Tibial nerve (tissue), 4 donors: Measurements from ENCODE around the gene PCDHA9. TPM values are rescaled to one million over a fixed set of nuclear protein-coding genes. Genes with fewer than 3 reads are reported as not detected.
"Not testable (repeated sequence)": the region's sequence is repeated elsewhere in the genome, so short reads cannot be mapped to it uniquely, and the experiment has no call there.

Experiments used
- DNase-seq, 2 donors: peaks; one replicate each; pipeline ENCODE4 v3.0.0-alpha.2; 2019; ENCODE audit warnings: low spot score in 2 of 2
- H3K27ac ChIP-seq, 4 donors: fragments of 200-600 bp; sonication (generic) in 3 of 4; one replicate each; pipeline ENCODE4 v1.5.1; 2017 to 2019; ENCODE audit warnings: mild to moderate bottlenecking in 1 of 4
- H3K27me3 ChIP-seq, 2 donors: fragments of 200-600 bp; sonication (generic) in 1 of 2; one replicate each; pipeline versions ENCODE4 v1.5.1 to v1.6.0; 2017 to 2019
- H3K36me3 ChIP-seq, 3 donors: fragments of 200-600 bp; sonication (generic); one replicate each; pipeline ENCODE4 v1.5.1; 2018 to 2019
- H3K4me1 ChIP-seq, 4 donors: fragments of 200-600 bp; sonication (generic) in 3 of 4; one replicate each; pipeline ENCODE4 v1.5.1; 2017 to 2019
- H3K4me3 ChIP-seq, 4 donors: fragments of 200-600 bp; sonication (generic) in 3 of 4; one replicate each; pipeline ENCODE4 v1.5.1; 2017 to 2019; ENCODE audit warnings: mild to moderate bottlenecking in 1 of 4, moderate library complexity in 1 of 4
- H3K9me3 ChIP-seq, 4 donors: fragments of 200-600 bp; sonication (generic) in 3 of 4; one replicate each; pipeline ENCODE4 v1.5.1; 2017 to 2019
- EP300 ChIP-seq, 2 donors: sonication (generic); formaldehyde crosslinking; IDR thresholded peaks; one replicate each; pipeline ENCODE4 v1.6.1; 2017; ENCODE audit warnings: antibody characterized with exemption in 2 of 2, mild to moderate bottlenecking in 1 of 2
- POLR2A ChIP-seq, 2 donors: fragments of 450-650 bp; IDR thresholded peaks; one replicate each; pipeline ENCODE4 v1.6.1; 2017; ENCODE audit warnings: antibody characterized with exemption in 2 of 2, mild to moderate bottlenecking in 2 of 2, moderate library complexity in 2 of 2
- WGBS, 2 donors: methylation state at CpG; one replicate each; pipeline ENCODE4 v1.1.5; 2018; 5-methylcytosine and 5-hydroxymethylcytosine counted together
- total RNA-seq, 4 donors: library from RNA; depleted of rRNA; stranded (reverse); fragments of >200 nt; gene quantifications; one replicate each; pipeline ENCODE4 v1.1.0, GENCODE V29; 2016
- TF ChIP-seq, protein P1 (sequence below), 5 experiments: fragments of 200-600 bp in 3 of 5; fragments of 450-650 bp in 2 of 5; sonication (generic) in 3 of 5; IDR thresholded peaks; one replicate each; pipeline ENCODE4 v1.5.1; 2016 to 2019; ENCODE audit warnings: antibody characterized with exemption in 5 of 5, mild to moderate bottlenecking in 3 of 5, moderate library complexity in 2 of 5

Gene PCDHA9
- total RNA-seq, 4 donors from 2014 or later, result 0.39 to 1.8 (median 0.64) TPM

DNA sequence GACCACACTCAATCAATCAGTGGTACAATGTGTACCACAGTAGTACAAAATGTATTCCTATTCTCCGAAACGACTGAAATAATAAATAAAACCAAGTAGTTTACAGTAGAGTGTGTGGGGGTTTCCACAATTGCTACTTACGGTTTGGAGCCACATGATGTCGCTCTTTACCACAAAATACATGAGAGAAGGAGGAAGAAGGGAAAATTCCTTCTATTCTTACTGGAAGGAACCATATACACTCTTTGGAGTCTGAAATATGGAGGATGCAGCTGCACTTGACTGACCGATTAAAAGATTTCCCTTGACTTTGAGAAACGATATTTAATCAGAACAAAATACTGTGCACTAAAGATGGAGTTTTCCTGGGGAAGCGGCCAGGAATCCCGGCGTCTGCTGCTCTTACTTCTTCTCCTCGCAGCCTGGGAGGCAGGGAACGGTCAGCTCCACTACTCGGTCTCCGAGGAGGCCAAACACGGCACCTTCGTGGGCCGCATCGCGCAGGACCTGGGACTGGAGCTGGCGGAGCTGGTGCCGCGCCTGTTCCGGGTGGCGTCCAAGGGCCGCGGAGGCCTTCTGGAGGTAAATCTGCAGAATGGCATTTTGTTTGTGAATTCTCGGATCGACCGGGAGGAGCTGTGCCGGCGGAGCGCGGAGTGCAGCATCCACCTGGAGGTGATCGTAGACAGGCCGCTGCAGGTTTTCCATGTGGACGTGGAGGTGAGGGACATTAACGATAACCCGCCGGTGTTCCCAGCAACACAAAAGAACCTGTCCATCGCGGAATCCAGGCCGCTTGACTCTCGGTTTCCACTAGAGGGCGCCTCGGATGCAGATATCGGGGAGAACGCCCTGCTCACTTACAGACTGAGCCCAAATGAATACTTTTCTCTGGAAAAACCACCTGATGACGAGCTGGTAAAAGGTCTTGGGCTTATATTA lies 41.1 kb upstream of the PCDHA9 start, which contains the start of gene PCDHA4:
Gene PCDHA4 (plus strand): TSS at position 235 of the 942 bp plus-strand sequence.
- TF ChIP-seq EP300 (IDR thresholded peaks at IDR 0.05), result no peak
- TF ChIP-seq, protein P1, sequence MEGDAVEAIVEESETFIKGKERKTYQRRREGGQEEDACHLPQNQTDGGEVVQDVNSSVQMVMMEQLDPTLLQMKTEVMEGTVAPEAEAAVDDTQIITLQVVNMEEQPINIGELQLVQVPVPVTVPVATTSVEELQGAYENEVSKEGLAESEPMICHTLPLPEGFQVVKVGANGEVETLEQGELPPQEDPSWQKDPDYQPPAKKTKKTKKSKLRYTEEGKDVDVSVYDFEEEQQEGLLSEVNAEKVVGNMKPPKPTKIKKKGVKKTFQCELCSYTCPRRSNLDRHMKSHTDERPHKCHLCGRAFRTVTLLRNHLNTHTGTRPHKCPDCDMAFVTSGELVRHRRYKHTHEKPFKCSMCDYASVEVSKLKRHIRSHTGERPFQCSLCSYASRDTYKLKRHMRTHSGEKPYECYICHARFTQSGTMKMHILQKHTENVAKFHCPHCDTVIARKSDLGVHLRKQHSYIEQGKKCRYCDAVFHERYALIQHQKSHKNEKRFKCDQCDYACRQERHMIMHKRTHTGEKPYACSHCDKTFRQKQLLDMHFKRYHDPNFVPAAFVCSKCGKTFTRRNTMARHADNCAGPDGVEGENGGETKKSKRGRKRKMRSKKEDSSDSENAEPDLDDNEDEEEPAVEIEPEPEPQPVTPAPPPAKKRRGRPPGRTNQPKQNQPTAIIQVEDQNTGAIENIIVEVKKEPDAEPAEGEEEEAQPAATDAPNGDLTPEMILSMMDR (IDR thresholded peaks at IDR 0.05), result peak in 3 of 5 experiments; percentile 20 to 40 (median 37)
- Histone ChIP-seq H3K4me3 (peak within 1 kb of the TSS; percentile 22 to 51 (median 28)), H3K4me1 (no peaks in the 10 kb centered on the region), H3K27me3 (no peaks in the 10 kb centered on the region), H3K36me3 (peaks cover 0 to 3% (median 0%) of the 10 kb centered on the region in 3 donors), H3K9me3 (peaks cover 0 to 74% (median 6%) of the 10 kb centered on the region in 4 donors), H3K27ac (peak within 1 kb of the TSS in 2 of 4 donors; percentile 12 to 52)
- DNase-seq, result peak in 1 of 2 donors; percentile 30
- WGBS, 2 donors, result 21 to 23% methylated on average over 38 to 40 of the region's 47 CpGs

DNA sequence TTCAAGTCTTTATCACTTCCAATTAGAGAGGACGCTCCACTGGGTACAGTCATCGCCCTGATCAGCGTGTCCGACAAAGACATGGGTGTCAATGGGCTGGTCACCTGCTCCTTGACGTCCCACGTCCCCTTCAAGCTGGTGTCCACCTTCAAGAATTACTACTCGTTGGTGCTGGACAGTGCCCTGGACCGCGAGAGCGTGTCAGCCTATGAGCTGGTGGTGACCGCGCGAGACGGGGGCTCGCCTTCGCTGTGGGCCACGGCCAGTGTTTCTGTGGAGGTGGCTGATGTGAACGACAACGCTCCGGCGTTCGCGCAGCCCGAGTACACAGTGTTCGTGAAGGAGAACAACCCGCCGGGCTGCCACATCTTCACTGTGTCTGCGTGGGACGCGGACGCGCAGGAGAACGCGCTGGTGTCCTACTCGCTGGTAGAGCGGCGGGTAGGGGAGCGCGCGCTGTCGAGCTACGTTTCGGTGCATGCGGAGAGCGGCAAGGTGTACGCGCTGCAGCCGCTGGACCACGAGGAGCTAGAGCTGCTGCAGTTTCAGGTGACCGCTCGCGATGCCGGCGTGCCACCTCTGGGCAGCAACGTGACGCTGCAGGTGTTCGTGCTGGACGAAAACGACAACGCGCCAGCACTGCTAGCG lies 39.8 kb upstream of the PCDHA9 start:
- not testable (repeated sequence) for H3K36me3 ChIP-seq
- peaks cover 0 to 67% (median 6%) of the 10 kb centered on the region in 4 donors for H3K9me3 ChIP-seq
- WGBS, 2 donors, result 69 to 70% methylated on average over 30 to 61 of the region's 62 CpGs

DNA sequence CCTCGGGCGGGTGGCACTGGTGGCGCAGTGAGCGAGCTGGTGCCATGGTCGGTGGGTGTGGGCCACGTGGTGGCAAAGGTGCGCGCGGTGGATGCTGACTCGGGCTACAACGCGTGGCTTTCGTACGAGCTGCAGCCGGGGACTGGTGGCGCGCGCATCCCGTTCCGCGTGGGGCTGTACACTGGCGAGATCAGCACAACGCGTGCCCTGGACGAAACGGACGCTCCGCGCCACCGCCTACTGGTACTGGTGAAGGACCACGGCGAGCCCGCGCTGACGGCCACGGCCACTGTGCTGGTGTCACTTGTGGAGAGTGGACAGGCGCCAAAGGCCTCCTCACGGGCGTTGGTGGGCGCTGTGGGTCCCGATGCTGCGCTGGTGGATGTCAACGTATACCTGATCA lies 39.3 kb upstream of the PCDHA9 start:
- TF ChIP-seq POLR2A (IDR thresholded peaks at IDR 0.05) (no peak), EP300 (IDR thresholded peaks at IDR 0.05) (no peak)
- TF ChIP-seq, protein P1 (IDR thresholded peaks at IDR 0.05), result no peak
- Histone ChIP-seq H3K9me3 (peaks cover 0 to 62% (median 6%) of the 10 kb centered on the region in 4 donors), H3K4me1 (no peaks in the 10 kb centered on the region), H3K27ac (no peak overlapping the region), H3K4me3 (no peak overlapping the region), H3K27me3 (no peaks in the 10 kb centered on the region), H3K36me3 (peaks cover 0 to 3% (median 0%) of the 10 kb centered on the region in 3 donors)
- WGBS, 2 donors, result 76 to 77% methylated on average over 11 to 39 of the region's 43 CpGs
- DNase-seq, result no peak

More for the DNA sequence above, 39.8 kb upstream of the PCDHA9 start:
- DNase-seq, H3K4me1 ChIP-seq, H3K4me3 ChIP-seq, H3K27me3 ChIP-seq, H3K27ac ChIP-seq: not testable (repeated sequence)

- no peak within 1 kb of the TSS for H3K27ac ChIP-seq
- no peaks in the 10 kb centered on the region for H3K36me3 ChIP-seq
- no peak for TF ChIP-seq EP300 (IDR thresholded peaks at IDR 0.05)
- TF ChIP-seq, protein P1 (IDR thresholded peaks at IDR 0.05), result peak in 2 of 5 experiments; percentile 15 to 26
- 28 to 34% methylated on average over 39 of the region's 39 CpGs for WGBS, 2 donors
- H3K27me3 ChIP-seq, result no peaks in the 10 kb centered on the region
- H3K4me1 ChIP-seq, result no peaks in the 10 kb centered on the region
- peaks cover 0 to 42% (median 4%) of the 10 kb centered on the region in 4 donors for H3K9me3 ChIP-seq
- DNase-seq, result peak in 1 of 2 donors; percentile 19
- peak within 1 kb of the TSS in 1 of 4 donors; percentile 33 for H3K4me3 ChIP-seq
Measured at GRCh38 chr5:140821375-140822280, 26.6 kb upstream of the PCDHA9 start, which contains the start of gene PCDHA5. PCDHA5 (plus strand) TSS chr5:140821613.

DNA sequence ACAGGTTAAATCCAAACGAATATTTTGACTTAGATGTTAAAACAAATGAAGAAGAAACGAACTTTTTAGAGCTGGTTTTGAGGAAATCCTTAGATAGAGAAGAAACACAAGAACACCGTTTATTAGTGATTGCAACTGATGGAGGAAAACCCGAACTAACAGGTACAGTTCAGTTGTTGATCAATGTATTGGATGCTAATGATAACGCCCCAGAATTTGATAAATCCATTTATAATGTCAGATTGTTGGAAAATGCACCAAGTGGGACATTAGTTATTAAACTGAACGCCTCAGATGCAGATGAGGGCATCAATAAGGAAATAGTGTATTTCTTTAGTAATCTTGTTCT lies 25.9 kb upstream of the PCDHA9 start:
- TF ChIP-seq POLR2A (IDR thresholded peaks at IDR 0.05) (no peak), EP300 (IDR thresholded peaks at IDR 0.05) (no peak)
- TF ChIP-seq, protein P1 (IDR thresholded peaks at IDR 0.05), result no peak

GRCh38 chr5:140822969-140823368 lies 25.2 kb upstream of the PCDHA9 start:
- not testable (repeated sequence) for H3K27me3 ChIP-seq, DNase-seq
- peaks cover 0 to 47% (median 5%) of the 10 kb centered on the region in 4 donors for H3K9me3 ChIP-seq

More for the DNA sequence above, 25.9 kb upstream of the PCDHA9 start:
- DNase-seq, result no peak
- H3K4me3 ChIP-seq, result no peak overlapping the region
- H3K36me3 ChIP-seq, result no peaks in the 10 kb centered on the region
- H3K27ac ChIP-seq, result no peak overlapping the region
- no peaks in the 10 kb centered on the region for H3K27me3 ChIP-seq
- H3K4me1 ChIP-seq, result no peaks in the 10 kb centered on the region
- H3K9me3 ChIP-seq, result peaks cover 0 to 42% (median 4%) of the 10 kb centered on the region in 4 donors
- 26 to 28% methylated on average over 6 of the region's 6 CpGs for WGBS, 2 donors

More at GRCh38 chr5:140822969-140823368, 25.2 kb upstream of the PCDHA9 start:
- 58 to 70% methylated on average over 22 to 43 of the region's 48 CpGs for WGBS, 2 donors
- H3K4me3 ChIP-seq, H3K27ac ChIP-seq, H3K4me1 ChIP-seq, H3K36me3 ChIP-seq: not testable (repeated sequence)
